ENCODE measurements around the gene TEAD2. TPM values are rescaled to one million over a fixed set of nuclear protein-coding genes. Genes with fewer than 3 reads are reported as not detected.

TEAD2 gene
- total and polyA plus RNA-seq, 9 of the 15 experiments (the other 6 are each of a cell fraction or from before 2014, with no cell fraction given): 1.6 to 27.0 (median 13.9) TPM

GRCh38 chr19:49389406-49389805, 27.2 kb upstream of the TEAD2 start (continued):
- TF ChIP-seq, protein P1, sequence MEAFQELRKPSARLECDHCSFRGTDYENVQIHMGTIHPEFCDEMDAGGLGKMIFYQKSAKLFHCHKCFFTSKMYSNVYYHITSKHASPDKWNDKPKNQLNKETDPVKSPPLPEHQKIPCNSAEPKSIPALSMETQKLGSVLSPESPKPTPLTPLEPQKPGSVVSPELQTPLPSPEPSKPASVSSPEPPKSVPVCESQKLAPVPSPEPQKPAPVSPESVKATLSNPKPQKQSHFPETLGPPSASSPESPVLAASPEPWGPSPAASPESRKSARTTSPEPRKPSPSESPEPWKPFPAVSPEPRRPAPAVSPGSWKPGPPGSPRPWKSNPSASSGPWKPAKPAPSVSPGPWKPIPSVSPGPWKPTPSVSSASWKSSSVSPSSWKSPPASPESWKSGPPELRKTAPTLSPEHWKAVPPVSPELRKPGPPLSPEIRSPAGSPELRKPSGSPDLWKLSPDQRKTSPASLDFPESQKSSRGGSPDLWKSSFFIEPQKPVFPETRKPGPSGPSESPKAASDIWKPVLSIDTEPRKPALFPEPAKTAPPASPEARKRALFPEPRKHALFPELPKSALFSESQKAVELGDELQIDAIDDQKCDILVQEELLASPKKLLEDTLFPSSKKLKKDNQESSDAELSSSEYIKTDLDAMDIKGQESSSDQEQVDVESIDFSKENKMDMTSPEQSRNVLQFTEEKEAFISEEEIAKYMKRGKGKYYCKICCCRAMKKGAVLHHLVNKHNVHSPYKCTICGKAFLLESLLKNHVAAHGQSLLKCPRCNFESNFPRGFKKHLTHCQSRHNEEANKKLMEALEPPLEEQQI (IDR thresholded peaks at IDR 0.05): no peak
- TF ChIP-seq ZNF184 (CRISPR knock-in tag; IDR thresholded peaks at IDR 0.05): no peak

- no peaks in the 10 kb centered on the region for H3K79me2 ChIP-seq (ENCODE audit: control insufficient read depth, insufficient read depth, low read length)
- peak within 1 kb of the TSS; percentile 74 for H2AFZ ChIP-seq (ENCODE audit: low read depth, low read length)
- no peaks in the 10 kb centered on the region for H3K9me1 ChIP-seq (ENCODE audit: control insufficient read depth, insufficient read depth, low read length)
- H3K4me3 ChIP-seq: no peak within 1 kb of the TSS
- intact Hi-C loops (cut with micrococcal nuclease) (no loop called here), in situ Hi-C loops (cut with MboI) (no loop called here)
- POLR2A ChIA-PET: interaction anchor here (0.8 kb wide), 1 partner anchor 12 kb away, joined by 4 read pairs; no protein-coding TSS in a partner anchor
- peak within 1 kb of the TSS; percentile 85 for H3K27ac ChIP-seq (ENCODE audit: extremely low read depth, low read depth, low read length)
- ATAC-seq (peak; percentile 65), FAIRE-seq (peak; percentile 51), DNase-seq (ENCODE audit: extremely low read depth in 1 of 4, low spot score in 3 of 4) (peak; percentile 85 to 90 (median 86))
- H3K4me2 ChIP-seq (ENCODE audit: insufficient read depth, low read length): peak within 1 kb of the TSS; percentile 53
- H3K9ac ChIP-seq (ENCODE audit: insufficient read depth in 1 of 2, low read depth in 2 of 2, low read length in 2 of 2): peak within 1 kb of the TSS; percentile 65 to 81
- BruUV-seq (replicated peaks): no TSS peak
- 36% methylated on average over 13 of the region's 40 CpGs for WGBS (ENCODE audit: insufficient coverage, low coverage, missing lambda C conversion rate)
- CTCF ChIA-PET (ENCODE audit: low intra/inter-chr PET ratio): interaction anchor here (0.7 kb wide), 1 partner anchor 56 kb away, joined by 5 read pairs; no protein-coding TSS in a partner anchor
- no peaks in the 10 kb centered on the region for H3K27me3 ChIP-seq (ENCODE audit: control insufficient read depth in 2 of 2, insufficient read depth in 2 of 2, low read length in 2 of 2)
- no peaks in the 10 kb centered on the region for H4K20me1 ChIP-seq (replicated peaks; ENCODE audit: control insufficient read depth, insufficient read depth, low read length)
- H3K36me3 ChIP-seq (ENCODE audit: control insufficient read depth, insufficient read depth, low read length): no peaks in the 10 kb centered on the region
- peaks cover 7 to 37% of the 10 kb centered on the region in 2 experiments; a peak in 4 of 5 replicates for H3K4me1 ChIP-seq (replicated peaks in 1 of 2; ENCODE audit: control insufficient read depth in 2 of 2, insufficient read depth in 2 of 2, low read length in 2 of 2)
- peaks cover 3% of the 10 kb centered on the region; the same call in 1 of the 2 replicates for H3K9me3 ChIP-seq (replicated peaks; ENCODE audit: control insufficient read depth, insufficient read depth, low read depth, low read length)
- TF ChIP-seq SRSF3 (IDR thresholded peaks at IDR 0.05; ENCODE audit: insufficient read depth, low read length): no peak
- TF ChIP-seq TARDBP (IDR thresholded peaks at IDR 0.05): no peak
- no peak for TF ChIP-seq NCOA1 (IDR thresholded peaks at IDR 0.05; ENCODE audit: low read depth)
- TF ChIP-seq ZNF764 (CRISPR knock-in tag; IDR thresholded peaks at IDR 0.05; ENCODE audit: low read depth): no peak
- TF ChIP-seq MTA2 (IDR thresholded peaks at IDR 0.05; ENCODE audit: low read depth): no peak
- TF ChIP-seq MIER1 (IDR thresholded peaks at IDR 0.05; ENCODE audit: low read depth): no peak
- no peak for TF ChIP-seq HNRNPUL1 (IDR thresholded peaks at IDR 0.05; ENCODE audit: low read length)
- no peak for TF ChIP-seq CEBPG (CRISPR knock-in tag; IDR thresholded peaks at IDR 0.05)
- no peak for TF ChIP-seq CEBPG (tag; conservative IDR thresholded peaks at IDR 0.05 in 1 of 2, IDR thresholded peaks at IDR 0.05 in 1 of 2)
- TF ChIP-seq BHLHE40 (IDR thresholded peaks at IDR 0.05; ENCODE audit: low read length): no peak
- no peak for TF ChIP-seq FOXJ3 (CRISPR knock-in tag; IDR thresholded peaks at IDR 0.05)
- TF ChIP-seq BDP1 (IDR thresholded peaks at IDR 0.05; ENCODE audit: insufficient read depth, insufficient read length): no peak
- peak; percentile 98 for TF ChIP-seq ZBTB33 (CRISPR knock-in tag; IDR thresholded peaks at IDR 0.05)
- TF ChIP-seq VEZF1 (CRISPR knock-in tag; IDR thresholded peaks at IDR 0.05): peak; percentile 71
Measured at GRCh38 chr19:49387936-49388372, 25.7 kb upstream of the TEAD2 start, which contains the start of gene KASH5. Gene KASH5 (plus strand): TSS chr19:49388249. CDS start chr19:49390884, 2,635 bp downstream.

Data from K562 (cell line).